Measurements from ENCODE around the gene ACOT7.

Gene ACOT7

DNA sequence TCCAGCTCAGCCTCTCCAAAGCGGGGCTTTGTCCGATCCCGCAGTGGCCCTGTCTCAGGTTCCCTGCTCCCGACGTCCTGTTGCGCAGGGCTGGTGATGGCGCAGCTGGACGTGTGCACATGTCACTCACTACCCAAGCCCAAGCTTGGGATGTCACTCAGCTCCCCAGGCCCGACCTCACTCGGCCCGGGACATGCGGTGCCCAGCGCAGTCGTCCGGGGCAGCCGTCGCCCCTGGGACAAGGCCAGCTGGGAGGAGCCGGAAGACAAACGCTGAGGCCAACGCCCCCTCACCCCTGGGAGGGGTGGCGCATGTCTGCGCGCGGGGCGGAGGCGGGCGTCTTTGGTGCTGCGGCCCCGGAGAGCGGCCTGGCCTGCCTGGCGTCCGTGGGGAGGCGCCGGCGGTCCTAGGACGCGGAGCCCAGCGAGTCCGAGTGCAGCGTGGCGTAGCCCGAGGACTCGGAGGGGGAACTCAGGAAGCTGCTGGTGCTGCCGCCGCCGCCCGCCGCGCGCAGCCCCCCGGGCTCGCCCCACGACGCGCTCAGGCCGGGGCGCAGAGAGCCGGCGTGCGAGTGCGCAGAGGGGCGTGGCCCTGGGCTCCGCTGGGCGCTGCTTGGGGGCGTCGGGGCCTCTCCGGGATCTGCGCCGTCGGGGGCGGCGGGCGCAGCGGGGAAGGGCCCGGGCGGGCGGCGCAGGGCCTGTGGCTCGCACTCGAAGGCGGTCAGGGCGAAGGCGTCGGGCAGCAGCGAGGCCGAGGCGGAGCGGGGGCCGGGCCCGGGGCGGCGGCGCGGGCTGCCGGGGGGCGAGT lies 144.4 kb downstream of the ACOT7 start:
- no peak for DNase-seq (ENCODE audit: low read depth)

DNA sequence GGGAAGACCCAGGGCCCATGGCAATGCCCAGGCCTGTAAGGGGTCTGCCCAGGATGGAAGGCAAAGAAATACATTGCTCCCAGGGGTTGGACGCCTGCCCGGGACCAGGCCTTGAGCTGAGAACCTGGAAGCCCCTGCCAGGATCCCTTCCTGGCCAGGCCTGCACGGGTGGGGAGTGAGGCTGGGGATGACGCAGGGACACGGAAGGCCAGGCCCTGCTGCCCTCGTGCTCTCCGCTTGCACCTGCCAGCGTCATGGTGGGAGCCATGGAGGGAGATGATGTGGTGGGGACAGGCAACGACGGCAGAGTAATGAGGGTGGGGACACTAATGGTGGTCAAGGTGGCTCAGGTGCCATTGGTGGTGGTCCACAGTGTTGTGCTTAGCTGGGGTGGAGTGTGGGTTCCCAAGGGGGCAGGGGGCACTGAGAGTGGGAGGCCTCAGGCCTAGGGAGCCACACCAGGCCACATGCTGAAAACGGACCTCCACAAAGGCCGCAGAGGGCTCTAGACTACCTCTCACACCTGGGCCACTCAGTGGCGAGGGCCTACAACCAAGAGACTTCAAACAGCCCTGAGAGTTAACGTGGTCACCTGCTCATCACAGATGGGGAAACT lies 145.3 kb downstream of the ACOT7 start:
- DNase-seq (ENCODE audit: low read depth): no peak

DNA sequence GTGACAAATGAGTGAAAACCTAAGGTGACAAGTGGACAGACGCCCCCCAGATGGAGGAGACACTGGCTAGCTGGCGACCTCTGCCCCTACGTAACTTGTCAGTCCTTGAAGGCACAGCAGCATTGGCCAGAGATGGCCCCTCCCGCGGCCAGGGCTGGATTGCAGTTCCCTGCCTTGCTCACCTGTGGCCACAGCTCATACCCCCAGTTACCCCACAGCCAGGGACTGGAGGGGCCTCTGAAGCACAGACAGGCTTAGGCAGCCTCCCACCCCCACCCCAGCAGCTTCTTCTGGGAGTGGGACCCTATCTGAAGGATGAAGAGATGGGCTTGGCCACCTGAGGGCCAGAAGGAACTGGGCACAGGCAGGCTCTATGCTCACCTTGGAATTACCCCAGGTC lies 145.9 kb downstream of the ACOT7 start:
- DNase-seq (ENCODE audit: low read depth): no peak

DNA sequence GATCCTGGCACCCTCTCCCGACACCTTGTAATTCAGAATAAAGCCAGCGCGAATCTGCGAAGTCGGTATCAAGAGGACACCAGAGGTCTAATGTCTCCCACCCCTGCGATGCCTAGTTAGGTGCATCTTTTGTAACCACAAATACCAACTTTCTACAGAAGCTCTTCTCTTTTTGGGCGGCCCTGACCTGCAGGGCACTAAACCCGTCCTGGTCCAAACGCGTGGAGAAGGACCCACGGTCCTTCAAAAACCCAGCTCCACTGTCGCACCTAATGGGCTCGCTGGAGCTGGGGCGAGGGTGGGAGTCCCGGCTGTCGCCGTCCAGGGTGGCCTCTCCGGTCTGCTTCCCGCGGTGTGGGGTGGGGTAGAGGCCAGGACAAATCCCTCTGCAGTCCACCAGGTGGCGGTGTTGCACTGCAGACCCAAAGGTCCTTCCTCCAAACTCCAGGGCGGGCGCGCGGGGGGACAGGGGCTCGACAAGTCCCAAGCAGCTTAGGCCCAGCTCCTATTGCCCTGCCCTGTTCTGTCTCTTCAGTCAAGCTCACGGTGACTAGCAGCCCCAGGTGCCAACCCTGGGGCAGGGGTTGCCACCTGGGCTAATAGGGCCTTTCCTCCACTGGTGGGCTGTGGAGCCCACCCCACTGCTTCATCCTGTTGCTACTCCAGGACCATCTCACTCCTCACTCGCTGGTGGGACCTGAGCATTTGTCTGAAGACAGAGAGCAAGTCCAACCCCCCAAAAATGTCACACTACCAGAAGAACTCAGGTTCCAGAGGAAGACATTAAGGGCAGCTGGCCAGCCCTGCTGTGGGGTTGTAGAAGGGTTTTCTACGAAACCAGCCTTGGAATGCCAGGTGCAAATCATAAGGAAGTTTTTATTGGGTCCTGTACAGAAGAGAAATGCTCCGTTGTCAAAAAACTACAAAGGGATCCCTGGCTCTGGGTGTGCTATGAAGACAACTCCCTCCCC lies 146.8 kb downstream of the ACOT7 start:
- DNase-seq (ENCODE audit: low read depth): peak; percentile 68

DNA sequence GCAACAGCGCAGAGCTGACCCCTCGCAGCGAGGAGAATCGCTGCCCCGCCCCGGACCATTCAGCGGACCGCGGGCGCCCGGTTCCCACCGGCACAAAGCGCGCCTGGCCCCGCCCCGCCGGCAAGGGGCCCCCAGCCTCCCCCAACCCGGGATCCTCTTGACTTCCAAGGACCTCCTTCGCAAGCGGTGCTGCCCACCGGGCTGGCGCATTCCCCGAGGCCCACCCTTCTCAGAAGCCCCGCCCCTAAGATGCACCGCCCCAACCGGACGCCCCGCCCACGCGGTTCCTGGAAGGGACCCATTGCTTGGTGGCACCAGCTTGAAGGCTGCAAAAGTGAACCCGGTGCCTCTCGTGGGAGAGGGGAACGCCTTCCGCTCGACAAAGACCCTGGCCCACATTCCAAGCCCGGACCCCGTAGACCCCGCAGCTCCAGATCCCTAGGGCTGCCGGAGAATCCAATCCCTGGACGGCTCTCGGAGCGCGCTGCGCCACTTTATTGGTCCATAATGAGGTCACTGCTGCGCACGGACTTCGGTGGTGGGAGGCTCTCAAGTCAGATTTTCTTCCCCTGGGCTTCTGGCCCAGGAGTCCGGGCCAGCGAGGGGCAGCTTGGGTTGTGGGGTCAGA lies 147.6 kb downstream of the ACOT7 start:
- DNase-seq (ENCODE audit: low read depth): no peak

DNA sequence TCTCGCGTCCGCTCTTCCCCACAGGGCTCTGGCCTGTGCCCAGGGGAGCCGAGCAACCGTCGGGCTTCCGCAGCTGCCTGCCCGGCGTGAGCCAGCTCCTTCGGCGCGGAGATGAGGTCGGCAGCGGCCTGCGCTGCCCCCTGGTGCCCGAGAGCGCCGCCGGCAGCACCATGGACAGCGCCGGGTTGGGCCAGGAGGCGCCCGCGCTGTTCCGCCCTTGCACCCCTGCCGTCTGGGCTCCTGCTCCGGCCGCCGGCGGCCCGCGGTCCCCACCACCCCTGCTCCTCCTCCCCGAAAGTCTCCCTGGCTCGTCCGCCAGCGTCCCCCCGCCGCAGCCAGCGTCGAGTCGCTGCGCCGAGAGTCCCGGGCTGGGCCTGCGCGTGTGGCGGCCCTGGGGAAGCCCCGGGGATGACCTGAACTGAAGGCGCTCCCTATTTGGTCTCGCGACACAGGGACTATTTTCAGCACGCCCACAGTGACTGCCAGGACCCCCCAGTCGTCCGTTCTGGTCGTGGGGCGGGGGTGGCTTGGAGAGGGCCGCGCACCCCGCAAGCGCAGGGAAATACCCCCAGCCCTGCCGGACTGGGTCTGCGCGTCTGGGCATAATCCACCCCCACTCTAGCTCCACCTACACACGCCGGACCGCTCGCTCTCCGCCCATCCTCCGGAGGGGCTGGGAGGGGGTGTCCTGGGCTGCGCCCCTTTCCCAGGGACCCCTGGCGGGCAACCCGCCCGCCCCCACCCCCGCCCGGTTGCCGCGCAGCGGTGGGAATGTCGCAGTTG lies 148.3 kb downstream of the ACOT7 start:
- peak; percentile 69 for DNase-seq (ENCODE audit: low read depth)

DNA sequence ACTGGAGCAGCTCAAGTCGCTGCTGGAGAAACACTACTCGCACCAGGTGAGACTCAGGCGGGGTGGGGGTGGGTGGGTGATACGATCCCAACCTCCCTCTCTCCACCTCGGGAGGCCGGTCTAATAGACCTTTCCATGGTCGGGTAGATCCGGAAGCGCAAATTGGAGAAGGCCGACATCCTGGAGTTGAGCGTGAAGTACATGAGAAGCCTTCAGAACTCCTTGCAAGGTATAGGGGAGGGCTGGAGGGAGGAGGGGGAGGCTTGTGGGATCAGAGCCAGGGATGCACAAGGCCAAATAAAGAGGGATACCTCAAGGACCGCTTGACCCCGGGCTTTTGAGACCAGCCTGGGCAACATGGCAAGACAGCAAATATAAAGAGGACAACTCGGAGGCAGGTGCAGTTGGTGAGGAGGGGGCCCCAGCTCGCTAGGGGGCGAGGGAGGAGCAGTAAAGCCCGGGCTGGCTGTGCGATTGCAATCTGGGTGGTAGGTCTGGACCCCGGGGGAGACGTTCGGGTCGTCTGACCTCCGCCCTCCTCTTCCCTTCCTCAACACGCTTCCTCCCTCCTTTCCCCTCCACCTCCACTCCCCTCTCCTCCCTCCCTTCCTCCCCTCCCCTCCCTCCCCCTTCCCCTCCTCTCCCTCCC lies 149.0 kb downstream of the ACOT7 start:
- DNase-seq (ENCODE audit: low read depth): no peak

DNA sequence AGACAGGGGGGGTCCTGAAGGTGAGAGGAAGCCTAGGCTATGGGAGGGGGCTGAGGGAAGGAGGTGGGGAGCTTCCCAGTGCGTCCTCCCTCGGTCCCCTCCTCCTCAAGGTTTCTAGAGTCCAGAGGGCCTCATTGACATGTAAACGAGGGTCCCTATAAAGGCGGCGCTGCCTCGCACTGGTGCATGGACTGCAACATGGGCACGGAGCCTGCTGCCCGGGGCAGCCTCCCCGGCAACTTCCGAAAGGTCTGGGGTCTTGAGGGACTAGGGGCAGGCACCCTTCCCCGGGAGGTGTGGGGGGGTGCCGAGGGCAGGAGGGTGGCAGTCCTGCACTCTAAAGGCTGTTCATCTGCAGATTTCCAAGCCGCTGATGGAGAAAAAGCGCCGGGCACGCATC lies 149.6 kb downstream of the ACOT7 start, which contains the start of gene HES3:
TSS of gene HES3 (plus strand) at position 187 of the 400 bp plus-strand sequence. CDS start at position 374, 187 bp downstream.
- DNase-seq (ENCODE audit: low read depth): no peak

DNA sequence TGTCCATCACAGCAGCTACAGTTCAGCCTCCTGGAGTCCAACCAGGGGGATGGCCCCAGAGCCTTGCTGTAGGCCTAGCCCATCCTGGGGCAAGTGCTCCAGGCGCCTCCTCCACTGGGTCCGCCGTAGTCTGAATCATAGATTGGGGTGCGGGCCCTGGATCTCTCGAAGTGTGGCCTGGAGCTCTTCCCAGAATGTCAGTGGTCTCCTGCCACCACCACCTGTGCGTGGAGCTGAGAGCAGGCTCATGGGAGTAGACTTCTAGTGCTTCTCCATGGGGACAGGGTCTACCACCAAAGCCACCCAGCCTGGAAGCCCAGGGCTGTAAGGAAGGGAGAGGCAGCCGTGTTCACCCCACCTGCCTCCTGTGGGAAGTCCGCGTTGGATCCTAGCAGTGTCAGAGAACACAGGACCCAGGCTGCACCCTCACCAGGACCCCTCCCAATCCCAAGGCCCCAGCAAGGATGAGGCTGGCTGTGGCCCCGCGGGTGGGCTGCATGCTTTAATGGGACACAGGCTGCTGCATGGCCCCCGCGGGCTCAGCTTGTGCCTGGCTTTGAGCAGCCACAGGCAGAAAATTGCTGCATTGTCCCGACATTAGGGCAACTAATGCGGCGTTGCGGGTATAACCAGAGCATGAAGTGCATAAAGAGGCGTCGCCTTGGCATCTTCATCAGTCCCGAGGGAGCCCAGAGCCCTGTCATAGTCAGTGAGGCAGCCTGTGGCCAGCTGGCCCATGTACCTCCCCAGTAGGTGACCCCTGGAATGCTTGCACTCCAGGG lies 150.3 kb downstream of the ACOT7 start:
- no peak for DNase-seq (ENCODE audit: low read depth)

DNA sequence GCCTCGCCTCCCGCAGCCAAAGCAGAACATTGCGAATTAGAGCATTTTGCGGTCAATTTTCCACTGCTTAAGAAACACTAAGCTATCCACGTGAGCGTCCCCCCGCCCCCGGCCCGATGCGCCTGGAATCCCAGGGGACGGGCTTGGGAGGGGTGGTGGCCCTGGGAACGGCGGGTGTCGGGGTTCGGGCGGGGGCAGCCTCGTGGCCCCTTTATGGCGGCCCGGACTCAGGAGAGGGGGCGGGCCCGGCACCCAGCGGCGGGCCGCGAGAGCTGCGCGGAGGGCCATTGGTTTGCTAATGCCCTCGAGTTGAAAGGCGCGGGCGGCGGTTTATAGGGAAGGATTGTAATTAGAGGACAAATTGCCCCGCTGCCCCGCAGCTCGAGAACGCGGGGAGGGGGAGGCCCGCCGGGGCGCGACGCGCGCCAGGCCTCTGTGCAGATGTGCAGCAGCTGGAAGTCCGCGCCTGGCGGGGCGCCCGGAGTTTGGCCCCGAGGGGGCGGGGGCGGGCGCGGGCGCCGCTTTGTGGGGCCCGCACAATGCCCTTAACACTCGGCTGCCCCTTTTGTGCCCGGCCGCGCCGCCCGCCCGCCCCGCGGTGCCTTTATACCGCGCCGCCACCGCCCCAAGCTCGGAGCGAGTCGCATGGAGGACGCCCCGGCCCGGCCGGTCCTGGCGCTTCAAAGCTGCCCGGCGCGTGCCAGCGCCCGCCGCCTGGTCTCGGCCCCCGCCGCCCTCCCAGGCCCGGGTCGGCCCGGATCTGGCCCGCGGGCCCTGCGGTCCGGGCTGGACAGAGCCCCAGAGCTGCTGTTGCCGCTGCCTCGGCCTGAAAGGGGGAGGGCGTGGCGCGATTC lies 151.5 kb downstream of the ACOT7 start:
- no peak for DNase-seq (ENCODE audit: low read depth)

DNA sequence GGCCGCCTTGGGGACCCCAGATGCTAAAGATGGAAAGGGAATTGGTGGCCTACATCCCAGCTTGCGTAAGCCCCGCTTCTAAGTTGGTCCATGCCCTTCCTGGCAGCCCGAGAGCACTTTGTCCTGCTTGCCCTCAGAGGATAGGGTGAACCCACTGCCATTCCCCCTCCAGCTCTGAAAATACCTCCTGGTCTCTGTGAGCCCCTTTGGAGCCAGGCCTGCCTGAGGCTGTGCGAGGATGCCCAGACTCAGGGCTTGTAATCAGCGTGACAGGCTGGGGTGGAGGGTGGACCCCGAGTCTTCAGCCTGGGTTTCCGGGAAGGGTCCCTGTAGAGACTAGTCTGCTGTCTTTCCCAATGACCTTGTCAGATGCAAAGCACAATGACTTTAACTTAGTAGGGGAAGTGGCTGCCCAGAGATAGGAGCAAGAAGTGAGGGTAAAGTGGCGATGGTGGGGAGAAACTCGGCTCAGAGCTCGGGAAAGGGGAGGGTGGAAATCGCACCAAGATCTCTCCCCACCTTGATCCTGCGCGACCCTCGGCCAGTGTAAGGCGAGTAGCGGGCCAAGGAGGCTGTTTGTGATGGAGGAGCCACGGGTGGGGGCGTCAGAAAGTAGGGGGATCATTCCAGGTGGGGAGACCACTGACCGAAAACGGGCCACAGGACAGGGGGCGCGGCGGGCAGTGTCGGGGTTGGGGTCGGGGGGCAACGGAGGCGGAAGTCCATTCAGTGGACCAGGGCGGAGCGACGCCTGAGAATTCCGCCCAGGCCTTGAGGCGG lies 152.3 kb downstream of the ACOT7 start:
- DNase-seq (ENCODE audit: low read depth): no peak

DNA sequence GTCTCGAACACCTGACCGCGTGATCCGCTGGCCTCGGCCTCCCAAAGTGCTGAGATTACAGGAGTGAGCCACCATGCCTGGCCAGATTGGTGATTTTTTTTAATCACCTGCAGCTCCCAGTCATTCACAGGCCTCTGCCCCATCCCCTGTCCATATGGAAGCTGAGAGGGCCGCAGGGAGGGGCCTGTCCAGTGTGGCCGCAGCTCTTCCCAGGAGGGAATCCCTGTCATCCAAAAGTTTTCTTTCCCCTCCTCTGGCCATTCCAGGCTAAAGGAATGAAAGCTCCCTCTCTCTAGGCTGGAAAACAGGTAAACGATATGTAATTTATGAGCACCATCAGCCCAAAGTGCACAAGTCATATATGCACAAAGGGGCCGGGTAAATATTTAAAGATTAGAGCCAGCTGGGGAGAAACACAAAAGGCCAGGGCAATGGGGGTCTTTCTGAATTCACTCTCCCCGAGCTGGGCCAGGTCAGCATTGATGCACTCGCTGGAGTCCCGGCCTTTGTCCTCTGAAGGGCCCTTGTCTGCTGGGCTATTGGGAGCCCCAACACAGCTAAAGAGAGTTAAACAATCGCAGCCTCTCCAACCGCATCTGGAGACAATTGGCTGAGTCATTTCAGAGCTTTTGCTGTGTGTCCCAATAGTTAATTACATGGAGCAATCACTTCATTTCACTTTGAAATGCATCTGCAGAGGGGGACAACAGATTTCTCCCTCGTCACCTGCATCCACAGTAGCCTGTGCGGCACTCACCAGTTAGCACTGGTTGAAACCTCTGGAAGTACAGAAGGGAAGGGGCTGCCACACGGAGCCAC lies 153.4 kb downstream of the ACOT7 start:
- DNase-seq (ENCODE audit: low read depth): no peak

DNA sequence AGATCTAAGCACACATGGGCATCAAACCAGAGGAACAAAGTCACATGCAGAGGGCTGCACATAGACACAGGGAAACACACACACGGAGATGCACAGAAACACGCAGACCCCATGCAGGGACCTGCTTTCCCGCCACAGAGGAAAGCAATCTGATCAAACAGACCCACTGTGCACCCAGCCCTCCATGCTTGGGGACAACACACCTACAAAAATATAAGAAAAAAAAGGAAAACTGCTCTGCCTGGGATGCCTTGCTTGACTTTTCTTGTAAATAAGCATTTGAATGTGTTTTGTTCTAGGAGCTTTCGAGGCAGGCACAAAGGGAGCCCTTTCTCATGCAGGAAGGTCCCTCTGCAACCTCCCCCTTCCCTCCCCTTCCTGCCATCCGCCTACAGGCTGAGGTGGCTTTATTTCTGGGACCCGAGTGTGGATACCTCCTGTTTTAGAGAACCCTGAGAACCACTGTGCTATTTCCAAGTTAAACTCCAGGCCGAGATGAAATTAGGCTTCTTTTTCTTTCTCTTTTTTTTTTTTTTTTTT lies 154.3 kb downstream of the ACOT7 start:
- no peak for DNase-seq (ENCODE audit: low read depth)

DNA sequence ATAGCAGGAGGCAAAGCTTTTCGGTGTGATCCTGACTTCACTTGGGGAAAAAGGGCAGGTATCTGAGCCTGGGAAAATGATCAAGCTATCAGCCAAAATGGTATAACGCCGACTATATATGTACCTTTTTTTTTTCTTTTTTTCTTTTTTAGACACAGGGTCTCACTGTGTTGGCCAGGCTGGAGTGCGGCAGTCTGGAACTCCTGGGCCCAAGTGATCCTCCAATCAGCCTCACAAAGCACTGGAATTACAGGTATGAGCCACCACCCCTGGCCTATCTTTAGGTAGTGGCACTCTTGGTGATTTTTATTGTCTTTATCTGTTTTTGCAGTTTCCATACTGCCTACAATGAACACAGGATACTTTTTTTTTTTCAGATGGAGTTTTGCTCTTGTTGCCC lies 156.5 kb downstream of the ACOT7 start:
- DNase-seq (ENCODE audit: low read depth): no peak

DNA sequence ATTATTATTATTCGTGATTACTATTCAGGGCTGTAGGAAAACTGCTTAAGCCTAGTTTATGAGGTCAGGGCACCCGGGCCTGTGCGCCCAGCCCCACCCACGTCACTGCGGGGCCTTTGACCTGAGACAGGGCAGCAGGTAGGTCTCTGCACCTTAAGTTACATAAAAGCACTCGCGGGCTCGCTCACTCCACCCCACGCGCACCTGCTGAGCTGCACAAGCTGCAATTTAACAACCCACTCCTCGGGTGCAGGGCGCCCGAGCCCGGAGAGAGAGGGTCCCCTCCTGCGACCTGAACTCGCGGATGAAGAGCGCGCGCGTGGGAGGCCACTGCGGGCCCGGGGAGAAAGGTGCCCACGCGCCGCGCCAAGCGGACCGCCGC lies 158.3 kb downstream of the ACOT7 start:
- no peak for DNase-seq (ENCODE audit: low read depth)

DNA sequence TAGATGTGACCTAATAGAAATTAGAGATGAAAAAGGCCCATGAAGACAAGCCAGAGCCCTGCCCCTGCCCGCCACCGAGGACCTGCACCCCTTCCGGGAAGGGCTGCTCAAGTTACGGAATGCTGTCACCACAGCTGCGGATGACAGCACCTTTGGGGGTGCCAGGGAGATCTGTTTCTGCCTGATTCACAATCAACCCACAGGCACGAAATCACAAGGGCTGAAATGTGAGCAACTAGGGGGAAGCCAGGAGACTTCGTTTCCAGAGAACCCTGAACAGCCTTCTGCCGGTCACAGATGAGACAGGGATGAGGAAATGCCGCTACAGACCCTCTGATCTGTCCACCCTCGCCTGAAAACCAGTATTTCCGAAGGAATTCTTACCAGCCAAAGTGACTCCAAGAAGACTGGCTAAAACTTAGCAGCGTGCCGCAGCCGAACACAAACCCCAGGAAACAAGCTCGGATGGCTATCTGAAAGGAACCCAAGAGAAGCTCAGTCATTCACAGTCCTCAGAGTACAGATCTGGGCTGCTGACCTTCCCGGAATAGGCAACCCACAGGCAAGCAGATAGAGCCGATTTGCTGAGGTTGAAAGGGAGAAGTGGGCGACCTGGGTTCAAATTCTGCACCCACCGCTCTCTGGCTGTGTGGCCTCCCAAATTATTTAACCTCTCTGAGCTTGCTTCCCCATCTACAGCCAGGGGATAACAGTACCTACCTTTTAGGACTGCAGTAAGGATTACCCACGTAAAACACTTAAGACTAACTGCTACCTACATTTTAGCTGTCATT lies 158.9 kb downstream of the ACOT7 start:
- DNase-seq (ENCODE audit: low read depth): no peak

All from activated T-helper 1 cell treated with Interleukin-2 at 50 U/mL for 16 hours (primary cell).